Activated naive CD4-positive, alpha-beta T cell treated with anti-CD3 and anti-CD28 coated beads, Interleukin-2, amount 10 ng/mL, durations not matched to agents 7 days and 5 days (primary cell): ENCODE measurements around the gene CD19.
"Not testable (repeated sequence)": the region's sequence is repeated elsewhere in the genome, so short reads cannot be mapped to it uniquely, and the experiment has no call there.

Experiments
- CTCF ChIA-PET: fragments of 350-600 bp; sonication (Branson Sonifier 250); formaldehyde crosslinking; loops from one replicate; lab custom pipeline; 2021; ENCODE audit warnings: antibody characterized with exemption; lab: Charles Lee
- DNase-seq: peaks from one replicate; pipeline ENCODE4 v3.0.0-alpha.2; 2020
- H3K27ac Mint-ChIP-seq: one replicate; pipeline ENCODE4 v1.8.0; 2021; ENCODE audit warnings: mild to moderate bottlenecking, moderate library complexity, mixed read lengths
- H3K27me3 Mint-ChIP-seq: one replicate; pipeline ENCODE4 v1.8.0; 2021; ENCODE audit warnings: mild to moderate bottlenecking, mixed read lengths
- H3K36me3 Mint-ChIP-seq: one replicate; pipeline ENCODE4 v1.8.0; 2021; ENCODE audit warnings: mixed read lengths
- H3K4me1 Mint-ChIP-seq: one replicate; pipeline ENCODE4 v1.8.0; 2021; ENCODE audit warnings: mixed read lengths
- H3K4me3 Mint-ChIP-seq: one replicate; pipeline ENCODE4 v1.8.0; 2021; ENCODE audit warnings: mild to moderate bottlenecking, moderate library complexity, mixed read lengths
- H3K9me3 Mint-ChIP-seq: one replicate; pipeline ENCODE4 v1.8.0; 2021; ENCODE audit warnings: mixed read lengths

The CD19 gene

GRCh38 chr16:28967156-28967555 lies 35.4 kb downstream of the CD19 start:
- no peak for DNase-seq
- Mint-ChIP-seq H3K27me3 (no peaks in the 10 kb centered on the region), H3K4me3 (no peak overlapping the region), H3K4me1 (no peaks in the 10 kb centered on the region), H3K9me3 (no peaks in the 10 kb centered on the region), H3K36me3 (peaks cover 36% of the 10 kb centered on the region), H3K27ac (no peak overlapping the region)
- CTCF ChIA-PET, result no interaction called here

- DNase-seq, H3K4me3 Mint-ChIP-seq, H3K9me3 Mint-ChIP-seq, H3K27me3 Mint-ChIP-seq, CTCF ChIA-PET, H3K27ac Mint-ChIP-seq: not testable (repeated sequence)
- H3K4me1 Mint-ChIP-seq, result peaks cover 10% of the 10 kb centered on the region
- H3K36me3 Mint-ChIP-seq, result peaks cover 14% of the 10 kb centered on the region
These were observed 37.9 kb downstream of the CD19 start for GRCh38 chr16:28969696-28970095.

- Mint-ChIP-seq H3K4me3 (peak overlapping the region; percentile 97), H3K4me1 (peaks cover 31% of the 10 kb centered on the region), H3K9me3 (no peaks in the 10 kb centered on the region), H3K36me3 (peaks cover 8% of the 10 kb centered on the region), H3K27me3 (peaks cover 5% of the 10 kb centered on the region), H3K27ac (peak overlapping the region; percentile 89)
- peak; percentile 55 for DNase-seq
- CTCF ChIA-PET, result interaction anchor here (0.7 to 1.6 kb wide), 6 partner anchors 9 to 48 kb away, joined by 3 to 6 read pairs (median 5); partner anchors contain the start of gene LAT
These were observed 42.3 kb downstream of the CD19 start for GRCh38 chr16:28974007-28974436.

GRCh38 chr16:28974437-28975157 lies 42.8 kb downstream of the CD19 start, which contains the start of gene SPNS1:
Gene SPNS1, plus strand, starts transcription at chr16:28974778. Its CDS starts 374 bp downstream, at chr16:28975152.
- Mint-ChIP-seq H3K27me3 (peaks cover 5% of the 10 kb centered on the region), H3K9me3 (no peaks in the 10 kb centered on the region), H3K4me3 (peak within 1 kb of the TSS; percentile 97), H3K36me3 (peaks cover 8% of the 10 kb centered on the region), H3K27ac (peak within 1 kb of the TSS; percentile 89), H3K4me1 (peaks cover 31% of the 10 kb centered on the region)
- DNase-seq, result peak; percentile 96
- CTCF ChIA-PET, result interaction anchor here (1.5 kb wide), 3 partner anchors 8 to 12 kb away, joined by 5 to 6 read pairs (median 6); partner anchors contain the start of gene LAT

- Mint-ChIP-seq H3K36me3 (peaks cover 8% of the 10 kb centered on the region), H3K27me3 (peaks cover 5% of the 10 kb centered on the region), H3K9me3 (no peaks in the 10 kb centered on the region), H3K27ac (peak overlapping the region; percentile 89), H3K4me3 (peak overlapping the region; percentile 97), H3K4me1 (peaks cover 31% of the 10 kb centered on the region)
- CTCF ChIA-PET, result no interaction called here
- DNase-seq, result no peak
These were observed 43.4 kb downstream of the CD19 start for GRCh38 chr16:28975158-28975599.

- H3K36me3 Mint-ChIP-seq, result peaks cover 31% of the 10 kb centered on the region
- H3K27me3 Mint-ChIP-seq, result peaks cover 5% of the 10 kb centered on the region
- H3K4me1 Mint-ChIP-seq, result peaks cover 41% of the 10 kb centered on the region
- peak; percentile 33 for DNase-seq
- CTCF ChIA-PET, result interaction anchor here (0.8 to 2.8 kb wide), 4 partner anchors 9 to 47 kb away, joined by 3 to 13 read pairs (median 4); no protein-coding TSS in a partner anchor
- H3K27ac Mint-ChIP-seq, result peak overlapping the region; percentile 2
- no peak overlapping the region for H3K4me3 Mint-ChIP-seq
- peaks cover 5% of the 10 kb centered on the region for H3K9me3 Mint-ChIP-seq
These were observed 46.2 kb downstream of the CD19 start for GRCh38 chr16:28977703-28978662.

- peaks cover 48% of the 10 kb centered on the region for H3K36me3 Mint-ChIP-seq
These were observed 48.6 kb downstream of the CD19 start for GRCh38 chr16:28980330-28980729.

GRCh38 chr16:28980929-28981328 lies 49.2 kb downstream of the CD19 start:
- CTCF ChIA-PET, result interaction anchor here (0.8 kb wide), 1 partner anchor 34 kb away, joined by 3 read pairs; no protein-coding TSS in a partner anchor
- Mint-ChIP-seq H3K27ac (no peak overlapping the region), H3K36me3 (peaks cover 54% of the 10 kb centered on the region), H3K9me3 (peaks cover 5% of the 10 kb centered on the region), H3K4me1 (peaks cover 40% of the 10 kb centered on the region), H3K4me3 (no peak overlapping the region), H3K27me3 (no peaks in the 10 kb centered on the region)
- no peak for DNase-seq

More at GRCh38 chr16:28980330-28980729, 48.6 kb downstream of the CD19 start:
- DNase-seq, H3K9me3 Mint-ChIP-seq, H3K27ac Mint-ChIP-seq, H3K27me3 Mint-ChIP-seq, H3K4me3 Mint-ChIP-seq: not testable (repeated sequence)
- CTCF ChIA-PET, result interaction anchor here (1.2 to 1.4 kb wide), 2 partner anchors 40 to 49 kb away, joined by 3 read pairs; no protein-coding TSS in a partner anchor
- H3K4me1 Mint-ChIP-seq, result peaks cover 46% of the 10 kb centered on the region

GRCh38 chr16:28981517-28981916 lies 49.7 kb downstream of the CD19 start:
- DNase-seq, result peak; percentile 58
- no peak overlapping the region for H3K4me3 Mint-ChIP-seq

GRCh38 chr16:28982418-28982817 lies 50.6 kb downstream of the CD19 start:
- no peak overlapping the region for H3K27ac Mint-ChIP-seq
- H3K4me3 Mint-ChIP-seq, result no peak overlapping the region
- peaks cover 35% of the 10 kb centered on the region for H3K4me1 Mint-ChIP-seq
- H3K36me3 Mint-ChIP-seq, result peaks cover 68% of the 10 kb centered on the region
- DNase-seq, result no peak
- peaks cover 9% of the 10 kb centered on the region for H3K9me3 Mint-ChIP-seq
- H3K27me3 Mint-ChIP-seq, result no peaks in the 10 kb centered on the region
- CTCF ChIA-PET, result interaction anchor here (1.7 kb wide), 1 partner anchor 9 kb away, joined by 6 read pairs; no protein-coding TSS in a partner anchor

More at GRCh38 chr16:28981517-28981916, 49.7 kb downstream of the CD19 start:
- Mint-ChIP-seq H3K27ac (peak overlapping the region; percentile 49), H3K27me3 (no peaks in the 10 kb centered on the region), H3K4me1 (peaks cover 36% of the 10 kb centered on the region), H3K36me3 (peaks cover 60% of the 10 kb centered on the region), H3K9me3 (peaks cover 5% of the 10 kb centered on the region)
- CTCF ChIA-PET, result no interaction called here

- H3K9me3 Mint-ChIP-seq, result peaks cover 12% of the 10 kb centered on the region
These were observed 51.2 kb downstream of the CD19 start for GRCh38 chr16:28982949-28983348.

GRCh38 chr16:28983644-28984043 lies 51.9 kb downstream of the CD19 start:
- Mint-ChIP-seq H3K4me3 (peak overlapping the region; percentile 100), H3K9me3 (peaks cover 12% of the 10 kb centered on the region), H3K27ac (peak overlapping the region; percentile 60), H3K27me3 (no peaks in the 10 kb centered on the region), H3K36me3 (peaks cover 71% of the 10 kb centered on the region), H3K4me1 (peaks cover 46% of the 10 kb centered on the region)
- CTCF ChIA-PET, result interaction anchor here (1.0 to 1.7 kb wide), 2 partner anchors 10 to 29 kb away, joined by 3 to 6 read pairs; no protein-coding TSS in a partner anchor
- no peak for DNase-seq

More at GRCh38 chr16:28982949-28983348, 51.2 kb downstream of the CD19 start:
- Mint-ChIP-seq H3K27me3 (no peaks in the 10 kb centered on the region), H3K27ac (peak overlapping the region; percentile 60), H3K36me3 (peaks cover 71% of the 10 kb centered on the region), H3K4me1 (peaks cover 40% of the 10 kb centered on the region), H3K4me3 (no peak overlapping the region)
- CTCF ChIA-PET, result interaction anchor here (1.7 kb wide), 1 partner anchor 9 kb away, joined by 6 read pairs; no protein-coding TSS in a partner anchor
- no peak for DNase-seq

- H3K36me3 Mint-ChIP-seq, result peaks cover 75% of the 10 kb centered on the region
- no peaks in the 10 kb centered on the region for H3K27me3 Mint-ChIP-seq
- H3K4me3 Mint-ChIP-seq, result peak overlapping the region; percentile 100
These were observed 52.3 kb downstream of the CD19 start for GRCh38 chr16:28984091-28984490.

More at GRCh38 chr16:28984091-28984490, 52.3 kb downstream of the CD19 start:
- Mint-ChIP-seq H3K4me1 (peaks cover 50% of the 10 kb centered on the region), H3K27ac (peak overlapping the region; percentile 96), H3K9me3 (peaks cover 12% of the 10 kb centered on the region)
- CTCF ChIA-PET, result interaction anchor here (1.0 kb wide), 1 partner anchor 29 kb away, joined by 3 read pairs; no protein-coding TSS in a partner anchor
- DNase-seq, result no peak
